PC-3 (cell line): ENCODE results near the gene ST6GAL1.

Source experiments
- CTCF ChIP-seq: fragments of 300-600 bp; sonication (generic); conservative IDR thresholded peaks from 2 replicates; pipeline ENCODE4 v1.5.1; 2017; ENCODE audit warnings: antibody characterized with exemption, low read depth, mild to moderate bottlenecking, low read length
- EZH2 ChIP-seq: fragments of 300-600 bp; sonication (generic); IDR thresholded peaks from one replicate; pipeline ENCODE4 v1.6.1; 2017; ENCODE audit warnings: antibody characterized with exemption, mild to moderate bottlenecking, low read length; ENCODE audit not compliant: unreplicated experiment
- EZH2phosphoT487 ChIP-seq: fragments of 300-600 bp; sonication (generic); IDR thresholded peaks from 2 replicates; pipeline ENCODE4 v1.6.1; 2018; ENCODE audit warnings: mild to moderate bottlenecking, antibody characterized with exemption, low read length, borderline replicate concordance

- TF ChIP-seq EZH2, result no peak
- no peak for TF ChIP-seq EZH2phosphoT487
- TF ChIP-seq CTCF, result no peak
Measured at GRCh38 chr3:186998937-186999368, 68.6 kb downstream of the ST6GAL1 start.
